Coronary artery (tissue), 2 donors: Measurements from ENCODE around the gene ASTL.

Source experiments
- DNase-seq: peaks from one replicate; pipeline ENCODE4 v3.0.0-alpha.2; 2017; ENCODE audit warnings: low spot score
- H3K27ac ChIP-seq, 2 donors: fragments of 200-600 bp; sonication (generic); one replicate each; pipeline ENCODE4 v1.5.1; 2016 to 2019
- H3K4me3 ChIP-seq: fragments of 200-600 bp; sonication (generic); 2 replicates; pipeline ENCODE4 v1.5.1; 2016; ENCODE audit warnings: mild to moderate bottlenecking, moderate library complexity
- TF ChIP-seq, protein P1 (sequence below): fragments of 200-600 bp; sonication (generic); IDR thresholded peaks from one replicate; pipeline ENCODE4 v1.5.1; 2019; ENCODE audit warnings: antibody characterized with exemption

The ASTL gene

DNA sequence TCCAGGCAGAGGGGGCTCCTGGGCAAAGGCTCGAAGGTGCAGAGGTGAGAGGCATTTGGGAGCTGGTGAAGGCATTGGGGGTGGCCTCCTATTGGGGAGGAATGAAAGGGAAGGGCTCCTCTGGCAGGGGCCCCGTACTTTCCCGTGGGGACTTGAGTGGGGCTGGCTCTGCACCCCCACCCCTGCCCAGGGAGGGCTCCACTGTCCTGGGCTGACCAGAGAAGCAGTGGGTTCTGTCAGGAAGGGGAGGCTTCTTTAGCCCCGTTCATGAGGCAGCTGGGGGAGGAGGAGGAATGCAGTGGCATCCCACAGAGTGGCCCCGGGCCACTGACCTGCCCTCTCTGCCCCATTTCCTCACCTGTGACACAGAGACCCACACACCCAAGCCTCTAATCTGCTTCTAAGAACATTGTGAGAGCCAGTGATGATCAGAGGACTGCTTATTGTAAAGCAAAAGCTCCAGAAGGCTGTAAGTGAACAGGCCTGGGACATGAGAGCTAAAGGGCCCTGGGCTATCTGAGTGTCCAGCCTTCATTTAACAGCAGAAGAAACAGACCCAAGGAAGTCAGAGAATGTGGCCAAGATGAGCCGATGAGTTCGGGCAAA, 65.0 kb downstream of the ASTL start:
- TF ChIP-seq, protein P1, sequence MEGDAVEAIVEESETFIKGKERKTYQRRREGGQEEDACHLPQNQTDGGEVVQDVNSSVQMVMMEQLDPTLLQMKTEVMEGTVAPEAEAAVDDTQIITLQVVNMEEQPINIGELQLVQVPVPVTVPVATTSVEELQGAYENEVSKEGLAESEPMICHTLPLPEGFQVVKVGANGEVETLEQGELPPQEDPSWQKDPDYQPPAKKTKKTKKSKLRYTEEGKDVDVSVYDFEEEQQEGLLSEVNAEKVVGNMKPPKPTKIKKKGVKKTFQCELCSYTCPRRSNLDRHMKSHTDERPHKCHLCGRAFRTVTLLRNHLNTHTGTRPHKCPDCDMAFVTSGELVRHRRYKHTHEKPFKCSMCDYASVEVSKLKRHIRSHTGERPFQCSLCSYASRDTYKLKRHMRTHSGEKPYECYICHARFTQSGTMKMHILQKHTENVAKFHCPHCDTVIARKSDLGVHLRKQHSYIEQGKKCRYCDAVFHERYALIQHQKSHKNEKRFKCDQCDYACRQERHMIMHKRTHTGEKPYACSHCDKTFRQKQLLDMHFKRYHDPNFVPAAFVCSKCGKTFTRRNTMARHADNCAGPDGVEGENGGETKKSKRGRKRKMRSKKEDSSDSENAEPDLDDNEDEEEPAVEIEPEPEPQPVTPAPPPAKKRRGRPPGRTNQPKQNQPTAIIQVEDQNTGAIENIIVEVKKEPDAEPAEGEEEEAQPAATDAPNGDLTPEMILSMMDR = no peak
- H3K27ac ChIP-seq = no peak overlapping the region
- no peak for DNase-seq
- H3K4me3 ChIP-seq = no peak overlapping the region
